HFF-Myc (cell line): ENCODE data around the gene UHRF1.

Experiments used
- DNase-seq: peaks from one replicate; pipeline ENCODE4 v3.0.0-alpha.2; 2011; ENCODE audit warnings: low read depth; ENCODE audit errors: extremely low read depth
- H3K4me3 ChIP-seq: replicated peaks from 2 replicates; pipeline ENCODE4 v1.5.1; 2011; ENCODE audit warnings: low read depth, mild to moderate bottlenecking, control low read depth, low read length
- TF ChIP-seq, protein P1 (sequence below): IDR thresholded peaks from 2 replicates; pipeline ENCODE4 v1.5.1; 2012; ENCODE audit warnings: mild to moderate bottlenecking, low read depth, low read length, control low read depth; ENCODE audit errors: missing control alignments

Gene UHRF1

DNA sequence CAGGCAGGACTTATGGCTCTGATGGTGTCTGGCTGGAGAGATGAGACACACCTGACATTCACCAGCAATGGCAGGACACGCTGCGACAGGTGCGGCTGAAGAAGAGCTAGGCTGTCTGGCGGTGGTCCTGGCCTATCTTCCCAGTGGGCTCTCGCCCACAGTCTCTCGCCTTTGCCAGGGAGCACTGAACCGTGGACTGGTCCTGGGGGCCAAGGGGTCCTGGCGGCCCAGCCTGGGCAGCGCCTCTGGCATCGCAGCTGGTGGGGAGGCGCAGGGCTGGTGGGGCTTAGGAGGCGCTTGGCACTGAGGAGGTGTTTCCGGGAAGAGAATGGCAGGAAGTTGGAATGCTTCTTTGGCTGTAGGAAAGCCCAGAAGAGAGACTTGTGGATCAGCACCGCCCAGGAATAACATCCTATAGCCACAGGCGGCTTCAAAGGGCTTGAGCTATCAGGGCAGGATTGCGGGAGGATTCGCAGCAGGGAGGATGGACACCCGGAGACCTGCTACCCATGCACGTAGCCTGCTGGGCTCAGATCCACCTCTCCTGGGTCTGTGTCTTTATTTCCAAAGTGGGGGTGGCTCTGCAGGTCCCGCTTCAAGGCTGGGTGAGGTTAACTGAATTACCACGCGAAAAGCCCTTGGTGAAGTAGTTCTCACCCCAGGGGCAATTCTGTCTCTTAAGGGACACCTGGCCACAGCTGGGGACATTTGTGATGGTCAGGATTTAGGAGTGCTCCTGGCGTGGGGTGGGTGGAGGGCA, 74.2 kb downstream of the UHRF1 start:
- no peak overlapping the region for H3K4me3 ChIP-seq
- TF ChIP-seq, protein P1, sequence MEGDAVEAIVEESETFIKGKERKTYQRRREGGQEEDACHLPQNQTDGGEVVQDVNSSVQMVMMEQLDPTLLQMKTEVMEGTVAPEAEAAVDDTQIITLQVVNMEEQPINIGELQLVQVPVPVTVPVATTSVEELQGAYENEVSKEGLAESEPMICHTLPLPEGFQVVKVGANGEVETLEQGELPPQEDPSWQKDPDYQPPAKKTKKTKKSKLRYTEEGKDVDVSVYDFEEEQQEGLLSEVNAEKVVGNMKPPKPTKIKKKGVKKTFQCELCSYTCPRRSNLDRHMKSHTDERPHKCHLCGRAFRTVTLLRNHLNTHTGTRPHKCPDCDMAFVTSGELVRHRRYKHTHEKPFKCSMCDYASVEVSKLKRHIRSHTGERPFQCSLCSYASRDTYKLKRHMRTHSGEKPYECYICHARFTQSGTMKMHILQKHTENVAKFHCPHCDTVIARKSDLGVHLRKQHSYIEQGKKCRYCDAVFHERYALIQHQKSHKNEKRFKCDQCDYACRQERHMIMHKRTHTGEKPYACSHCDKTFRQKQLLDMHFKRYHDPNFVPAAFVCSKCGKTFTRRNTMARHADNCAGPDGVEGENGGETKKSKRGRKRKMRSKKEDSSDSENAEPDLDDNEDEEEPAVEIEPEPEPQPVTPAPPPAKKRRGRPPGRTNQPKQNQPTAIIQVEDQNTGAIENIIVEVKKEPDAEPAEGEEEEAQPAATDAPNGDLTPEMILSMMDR, result no peak
- no peak for DNase-seq

DNA sequence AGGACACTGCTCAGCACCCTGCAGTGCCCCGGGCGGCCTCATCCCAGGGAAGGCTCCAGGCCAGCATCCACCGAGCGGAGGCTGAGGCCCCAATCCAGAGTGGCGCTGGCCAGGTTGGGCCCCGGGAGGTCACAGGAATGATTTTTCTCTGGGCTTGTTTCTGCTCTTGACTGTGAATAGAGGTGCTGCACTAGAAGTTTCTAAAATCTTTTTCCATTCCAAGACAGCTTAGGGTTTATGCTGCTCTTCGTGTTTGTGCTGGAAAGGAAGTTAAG, 74.7 kb downstream of the UHRF1 start:
- TF ChIP-seq, protein P1, result no peak
- H3K4me3 ChIP-seq, result no peak overlapping the region
- no peak for DNase-seq

DNA sequence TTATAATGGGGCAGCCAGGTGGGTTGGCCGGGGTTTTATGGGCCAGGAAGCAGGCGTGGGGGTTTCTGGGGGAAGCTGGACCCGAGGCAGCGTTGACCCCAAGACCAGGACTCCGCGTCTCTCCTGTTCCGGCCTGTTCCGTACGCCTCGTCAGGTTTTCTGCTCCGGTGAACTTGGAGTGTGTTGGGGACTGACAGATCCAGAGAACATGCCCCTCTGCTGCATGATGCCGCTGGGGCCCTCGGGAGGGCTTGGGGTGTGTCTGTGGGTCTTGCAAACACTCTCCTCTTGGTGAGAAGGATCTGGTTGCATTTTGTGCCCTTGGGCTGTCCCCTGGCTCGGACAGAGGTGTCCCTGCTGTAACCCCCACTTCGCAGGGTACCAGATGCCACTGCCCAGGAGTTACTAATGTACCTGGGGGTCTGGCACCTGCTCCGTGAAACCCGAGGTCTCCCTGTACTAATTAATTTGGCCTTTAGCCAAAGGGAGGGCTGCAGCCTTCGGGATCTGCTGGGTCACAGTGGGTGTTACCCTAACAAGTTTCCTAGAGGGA, 75.2 kb downstream of the UHRF1 start:
- TF ChIP-seq, protein P1, result no peak
- DNase-seq, result no peak
- H3K4me3 ChIP-seq, result no peak overlapping the region

DNA sequence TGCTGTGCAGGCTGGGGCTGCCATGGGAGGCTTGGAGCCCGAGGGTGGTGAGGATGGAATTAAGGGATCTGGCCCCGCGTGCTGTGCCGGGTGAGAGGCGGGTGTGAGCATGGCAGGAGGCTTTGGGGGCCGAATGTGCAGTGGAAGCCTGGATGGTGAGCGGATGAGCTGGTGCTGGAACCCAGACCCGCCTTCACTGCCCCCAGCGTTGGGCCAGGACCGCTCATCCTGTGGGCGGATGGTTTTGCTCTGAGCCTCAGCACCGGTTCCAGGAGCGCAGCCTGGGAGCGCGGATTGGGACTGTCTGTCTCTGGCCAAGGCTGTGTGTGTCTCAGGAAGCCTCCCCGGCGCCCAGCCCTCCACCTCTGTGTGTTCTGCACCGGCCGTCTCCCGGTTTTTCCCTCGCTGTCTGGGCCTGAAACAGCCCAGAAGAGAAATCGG, 76.3 kb downstream of the UHRF1 start:
- TF ChIP-seq, protein P1, result no peak
- H3K4me3 ChIP-seq, result no peak overlapping the region
- DNase-seq, result no peak

DNA sequence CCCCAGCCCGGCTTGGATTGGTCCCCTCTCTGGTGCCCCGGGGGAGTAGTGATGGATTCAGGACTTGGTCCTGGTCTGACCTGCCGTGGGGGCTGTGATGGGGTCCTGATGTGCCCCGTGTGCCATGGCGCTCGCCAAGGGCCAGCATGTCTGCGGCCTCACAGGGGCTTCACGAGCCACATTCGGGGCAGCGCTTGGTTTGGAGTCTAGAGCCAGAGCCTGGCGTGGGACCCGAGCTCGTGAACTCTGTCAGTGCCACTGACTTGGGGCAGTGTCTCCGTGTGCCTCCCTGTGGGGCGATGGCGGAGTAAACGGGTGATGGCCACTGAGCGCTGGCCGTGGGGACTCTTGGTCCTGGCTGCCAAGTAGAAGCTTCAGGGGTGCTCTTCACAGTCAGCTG, 76.8 kb downstream of the UHRF1 start:
- H3K4me3 ChIP-seq, result no peak overlapping the region
- TF ChIP-seq, protein P1, result no peak
- no peak for DNase-seq

DNA sequence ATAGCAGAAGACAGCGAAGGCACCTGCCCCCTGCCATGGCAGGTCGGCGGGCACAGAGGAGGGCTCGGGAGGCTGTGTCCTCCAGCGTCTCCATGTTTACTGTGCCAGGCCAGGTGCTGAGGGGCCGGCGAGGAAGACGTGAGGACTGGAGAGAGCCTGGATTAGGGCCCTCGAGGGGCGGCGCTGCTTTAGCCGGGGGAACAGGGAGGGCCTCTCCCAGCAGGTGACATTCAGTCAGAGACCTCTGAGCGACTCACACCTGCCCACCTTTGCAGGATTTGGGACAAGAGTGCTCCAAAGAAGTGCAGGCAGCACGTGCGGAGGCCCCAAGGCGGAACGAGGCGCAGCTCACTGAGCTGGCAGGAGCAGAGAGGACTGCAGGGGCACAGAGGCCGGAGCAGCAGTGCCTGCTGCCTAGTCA, 77.2 kb downstream of the UHRF1 start:
- TF ChIP-seq, protein P1, result no peak
- no peak overlapping the region for H3K4me3 ChIP-seq
- DNase-seq, result no peak
